T-helper 2 cell (primary cell): ENCODE data around the gene GPR142.
A peak's percentile ranks its signal among the peaks of the same experiment; 100 is the strongest.

Experiments
- DNase-seq, 5 experiments: peaks; one replicate each; pipeline versions ENCODE4 v3.0.0 to v3.0.0-alpha.2; 2012 to 2022
- total RNA-seq, 2 donors: gene quantifications; one replicate each; lab custom pipeline; 2026; lab: John Stamatoyannopoulos, UW

Gene GPR142
- total RNA-seq = 0 to 0.20 reads per million in 2 donors

- DNase-seq = no peak
Observed at GRCh38 chr17:74367206-74367605, at the start of gene GPR142. GPR142 (plus strand) TSS chr17:74367506; CDS start chr17:74369541, 2,035 bp downstream.

GRCh38 chr17:74318391-74318790, 48.9 kb upstream of the GPR142 start:
- DNase-seq = no peak

- DNase-seq = no peak
Observed at GRCh38 chr17:74324521-74324920, 42.8 kb upstream of the GPR142 start.

- DNase-seq = no peak
Observed at GRCh38 chr17:74325376-74325742, 41.9 kb upstream of the GPR142 start.

GRCh38 chr17:74325743-74326379, 41.4 kb upstream of the GPR142 start, which contains the start of gene KIF19:
KIF19 (plus strand) TSS chr17:74326226; CDS start chr17:74326350, 124 bp downstream.
- DNase-seq = peak; percentile 20 to 69 (median 30)

GRCh38 chr17:74326506-74326905, 40.8 kb upstream of the GPR142 start:
- DNase-seq = no peak

GRCh38 chr17:74328487-74328886, 38.8 kb upstream of the GPR142 start:
- DNase-seq = no peak

- DNase-seq = no peak
Observed at GRCh38 chr17:74329378-74329777, 37.9 kb upstream of the GPR142 start.

- no peak for DNase-seq
Observed at GRCh38 chr17:74330446-74330845, 36.9 kb upstream of the GPR142 start.

- DNase-seq = no peak
Observed at GRCh38 chr17:74332017-74332650, 35.2 kb upstream of the GPR142 start.

GRCh38 chr17:74332763-74333283, 34.5 kb upstream of the GPR142 start:
- DNase-seq = no peak

- DNase-seq = peak in 1 of 5 experiments; percentile 10
Observed at GRCh38 chr17:74334393-74335039, 32.8 kb upstream of the GPR142 start.

GRCh38 chr17:74335529-74336062, 31.7 kb upstream of the GPR142 start:
- no peak for DNase-seq

- DNase-seq = no peak
Observed at GRCh38 chr17:74336307-74336706, 31.0 kb upstream of the GPR142 start.

GRCh38 chr17:74337834-74338500, 29.3 kb upstream of the GPR142 start:
- DNase-seq = no peak

GRCh38 chr17:74339537-74340195, 27.6 kb upstream of the GPR142 start:
- DNase-seq = no peak

- no peak for DNase-seq
Observed at GRCh38 chr17:74340470-74341023, 26.8 kb upstream of the GPR142 start.

GRCh38 chr17:74342224-74342623, 25.1 kb upstream of the GPR142 start:
- no peak for DNase-seq

- no peak for DNase-seq
Observed at GRCh38 chr17:74343121-74343520, 24.2 kb upstream of the GPR142 start.

GRCh38 chr17:74343526-74344284, 23.6 kb upstream of the GPR142 start:
- DNase-seq = no peak

- no peak for DNase-seq
Observed at GRCh38 chr17:74344658-74345057, 22.6 kb upstream of the GPR142 start.
